ENCODE data around the gene PRELP.

DNA sequence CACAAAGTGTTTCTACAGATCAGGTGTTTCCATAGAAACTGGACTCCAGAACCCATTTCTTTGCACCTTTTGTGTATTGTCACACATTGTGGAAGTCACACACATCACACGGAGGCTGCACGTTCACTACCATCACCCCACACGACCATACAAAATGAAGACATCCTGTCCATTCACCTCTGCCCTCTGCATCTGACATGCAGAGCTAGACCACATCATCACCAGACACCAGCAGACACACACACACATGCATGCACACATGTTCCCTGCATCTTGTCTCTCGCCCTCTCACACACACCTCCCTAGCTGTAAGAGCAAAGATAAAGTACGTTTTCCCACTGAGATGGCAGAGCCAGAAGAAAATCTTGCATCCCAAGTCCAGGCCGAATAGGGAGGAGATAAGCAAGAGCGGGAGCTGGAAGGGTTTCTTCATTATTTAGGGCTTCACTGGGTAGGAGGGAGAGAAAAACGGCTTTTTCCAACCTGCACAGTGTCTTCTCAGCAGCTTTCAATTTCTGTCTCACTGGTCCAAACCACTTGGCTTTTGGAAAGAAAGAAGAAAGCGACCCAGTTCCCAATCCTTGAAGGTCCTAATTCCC lies 709 bp downstream of the PRELP start:
- TF ChIP-seq ZEB2 (tag by site-specific recombination; IDR thresholded peaks at IDR 0.05) (no peak), ZNF549 (tag by site-specific recombination; IDR thresholded peaks at IDR 0.05) (no peak), ZNF292 (tag by site-specific recombination; IDR thresholded peaks at IDR 0.05; ENCODE audit: borderline replicate concordance, low read depth) (no peak)
- TF ChIP-seq, protein P1, sequence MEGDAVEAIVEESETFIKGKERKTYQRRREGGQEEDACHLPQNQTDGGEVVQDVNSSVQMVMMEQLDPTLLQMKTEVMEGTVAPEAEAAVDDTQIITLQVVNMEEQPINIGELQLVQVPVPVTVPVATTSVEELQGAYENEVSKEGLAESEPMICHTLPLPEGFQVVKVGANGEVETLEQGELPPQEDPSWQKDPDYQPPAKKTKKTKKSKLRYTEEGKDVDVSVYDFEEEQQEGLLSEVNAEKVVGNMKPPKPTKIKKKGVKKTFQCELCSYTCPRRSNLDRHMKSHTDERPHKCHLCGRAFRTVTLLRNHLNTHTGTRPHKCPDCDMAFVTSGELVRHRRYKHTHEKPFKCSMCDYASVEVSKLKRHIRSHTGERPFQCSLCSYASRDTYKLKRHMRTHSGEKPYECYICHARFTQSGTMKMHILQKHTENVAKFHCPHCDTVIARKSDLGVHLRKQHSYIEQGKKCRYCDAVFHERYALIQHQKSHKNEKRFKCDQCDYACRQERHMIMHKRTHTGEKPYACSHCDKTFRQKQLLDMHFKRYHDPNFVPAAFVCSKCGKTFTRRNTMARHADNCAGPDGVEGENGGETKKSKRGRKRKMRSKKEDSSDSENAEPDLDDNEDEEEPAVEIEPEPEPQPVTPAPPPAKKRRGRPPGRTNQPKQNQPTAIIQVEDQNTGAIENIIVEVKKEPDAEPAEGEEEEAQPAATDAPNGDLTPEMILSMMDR (tag by site-specific recombination; IDR thresholded peaks at IDR 0.05), result no peak
